Dedifferentiated amniotic fluid mesenchymal stem cell (primary cell): ENCODE measurements around the gene ELF1.
"Not testable (repeated sequence)": the region's sequence is repeated elsewhere in the genome, so short reads cannot be mapped to it uniquely, and the experiment has no call there.

Experiments
- DNase-seq: peaks from one replicate; pipeline ENCODE4 v3.0.0-alpha.2; 2016; ENCODE audit errors: extremely low spot score

Gene ELF1

GRCh38 chr13:41042419-41042818 lies 23.3 kb upstream of the ELF1 start:
- DNase-seq = not testable (repeated sequence)

- no peak for DNase-seq
These were observed 21.6 kb upstream of the ELF1 start for GRCh38 chr13:41040584-41041334.

- DNase-seq = no peak
These were observed 20.6 kb upstream of the ELF1 start for GRCh38 chr13:41039746-41040145.

GRCh38 chr13:41036557-41036956 lies 17.4 kb upstream of the ELF1 start:
- DNase-seq = not testable (repeated sequence)

- no peak for DNase-seq
These were observed 15.8 kb upstream of the ELF1 start for GRCh38 chr13:41034881-41035280.

GRCh38 chr13:41034382-41034781 lies 15.3 kb upstream of the ELF1 start:
- DNase-seq = no peak

- DNase-seq = no peak
These were observed 13.7 kb upstream of the ELF1 start for GRCh38 chr13:41032691-41033376.

- DNase-seq = no peak
These were observed 10.5 kb upstream of the ELF1 start for GRCh38 chr13:41029629-41030028.

- DNase-seq = no peak
These were observed 8.9 kb upstream of the ELF1 start for GRCh38 chr13:41028051-41028450.

- no peak for DNase-seq
These were observed 7.7 kb upstream of the ELF1 start for GRCh38 chr13:41026788-41027187.

GRCh38 chr13:41025518-41025917 lies 6.4 kb upstream of the ELF1 start:
- no peak for DNase-seq

- no peak for DNase-seq
These were observed 647 bp upstream of the ELF1 start for GRCh38 chr13:41019578-41020347.

- no peak for DNase-seq
These were observed 541 bp downstream of the ELF1 start for GRCh38 chr13:41018602-41018948.

GRCh38 chr13:41017817-41018601 lies 1.1 kb downstream of the ELF1 start:
- DNase-seq = no peak

GRCh38 chr13:41017159-41017558 lies 2.0 kb downstream of the ELF1 start:
- DNase-seq = no peak

- no peak for DNase-seq
These were observed 3.2 kb downstream of the ELF1 start for GRCh38 chr13:41015920-41016319.

- DNase-seq = no peak
These were observed 5.3 kb downstream of the ELF1 start for GRCh38 chr13:41013835-41014234.

- no peak for DNase-seq
These were observed 6.6 kb downstream of the ELF1 start for GRCh38 chr13:41012536-41012935.

GRCh38 chr13:41011382-41011956 lies 7.6 kb downstream of the ELF1 start:
- no peak for DNase-seq

GRCh38 chr13:41008349-41008980 lies 10.7 kb downstream of the ELF1 start:
- peak; percentile 30 for DNase-seq

- DNase-seq = no peak
These were observed 11.4 kb downstream of the ELF1 start for GRCh38 chr13:41007744-41008128.
